Fibroblast of pulmonary artery (primary cell): ENCODE results near the gene RPUSD1.

Source experiments
- DNase-seq: peaks from one replicate; pipeline ENCODE4 v3.0.0-alpha.2; 2010; ENCODE audit warnings: low read depth
- H3K4me3 ChIP-seq: replicated peaks from 2 replicates; pipeline ENCODE4 v1.5.1; 2011; ENCODE audit warnings: low read depth, mild to moderate bottlenecking, control low read depth, low read length, moderate library complexity
- TF ChIP-seq, protein P1 (sequence below): IDR thresholded peaks from 2 replicates; pipeline ENCODE4 v1.5.1; 2011; ENCODE audit warnings: mild to moderate bottlenecking, control low read depth, low read length, inconsistent platforms; ENCODE audit errors: missing control alignments

The RPUSD1 gene

DNA sequence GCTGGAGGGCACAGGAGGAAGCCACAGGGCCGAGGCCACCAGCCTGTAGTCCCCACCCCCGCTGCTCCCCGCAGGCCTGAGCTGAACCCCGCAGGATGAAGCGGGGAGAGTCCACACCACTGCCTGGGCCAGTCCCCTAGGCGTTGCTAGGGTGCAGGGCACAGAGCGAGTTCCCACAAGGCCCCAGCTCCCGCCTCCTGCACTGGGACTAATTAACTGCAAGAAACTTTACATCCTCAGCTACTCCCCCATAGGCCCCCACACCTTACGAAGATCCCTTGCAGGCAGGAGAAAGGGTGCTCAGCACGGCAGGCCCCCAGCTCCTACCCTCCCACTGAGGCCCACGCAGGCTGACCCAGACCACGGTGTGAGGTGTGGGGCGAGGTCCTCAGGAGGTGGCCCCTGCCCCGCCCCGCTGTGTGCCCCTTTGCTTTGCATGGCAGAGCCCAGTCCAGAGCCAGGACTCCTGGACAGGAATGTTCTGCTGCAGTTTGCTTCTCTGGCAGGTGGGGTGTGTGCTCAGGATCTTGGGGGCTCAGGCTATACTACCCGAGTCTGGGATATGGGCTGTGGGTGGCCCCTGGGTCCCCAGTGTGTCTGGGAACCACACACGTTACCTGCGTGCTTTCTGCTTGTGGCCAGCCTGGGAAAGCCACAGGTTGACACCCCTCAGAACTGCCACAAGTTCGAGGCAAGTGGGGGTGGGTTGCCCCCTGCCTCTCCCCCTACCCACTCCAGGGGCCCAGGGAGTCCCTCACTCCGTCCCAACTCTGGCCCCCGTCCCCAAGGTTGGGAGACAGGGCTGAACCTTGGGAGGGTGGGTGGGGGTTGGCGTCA lies 11.1 kb upstream of the RPUSD1 start:
- TF ChIP-seq, protein P1, sequence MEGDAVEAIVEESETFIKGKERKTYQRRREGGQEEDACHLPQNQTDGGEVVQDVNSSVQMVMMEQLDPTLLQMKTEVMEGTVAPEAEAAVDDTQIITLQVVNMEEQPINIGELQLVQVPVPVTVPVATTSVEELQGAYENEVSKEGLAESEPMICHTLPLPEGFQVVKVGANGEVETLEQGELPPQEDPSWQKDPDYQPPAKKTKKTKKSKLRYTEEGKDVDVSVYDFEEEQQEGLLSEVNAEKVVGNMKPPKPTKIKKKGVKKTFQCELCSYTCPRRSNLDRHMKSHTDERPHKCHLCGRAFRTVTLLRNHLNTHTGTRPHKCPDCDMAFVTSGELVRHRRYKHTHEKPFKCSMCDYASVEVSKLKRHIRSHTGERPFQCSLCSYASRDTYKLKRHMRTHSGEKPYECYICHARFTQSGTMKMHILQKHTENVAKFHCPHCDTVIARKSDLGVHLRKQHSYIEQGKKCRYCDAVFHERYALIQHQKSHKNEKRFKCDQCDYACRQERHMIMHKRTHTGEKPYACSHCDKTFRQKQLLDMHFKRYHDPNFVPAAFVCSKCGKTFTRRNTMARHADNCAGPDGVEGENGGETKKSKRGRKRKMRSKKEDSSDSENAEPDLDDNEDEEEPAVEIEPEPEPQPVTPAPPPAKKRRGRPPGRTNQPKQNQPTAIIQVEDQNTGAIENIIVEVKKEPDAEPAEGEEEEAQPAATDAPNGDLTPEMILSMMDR, result no peak
- no peak overlapping the region for H3K4me3 ChIP-seq
- DNase-seq, result no peak

DNA sequence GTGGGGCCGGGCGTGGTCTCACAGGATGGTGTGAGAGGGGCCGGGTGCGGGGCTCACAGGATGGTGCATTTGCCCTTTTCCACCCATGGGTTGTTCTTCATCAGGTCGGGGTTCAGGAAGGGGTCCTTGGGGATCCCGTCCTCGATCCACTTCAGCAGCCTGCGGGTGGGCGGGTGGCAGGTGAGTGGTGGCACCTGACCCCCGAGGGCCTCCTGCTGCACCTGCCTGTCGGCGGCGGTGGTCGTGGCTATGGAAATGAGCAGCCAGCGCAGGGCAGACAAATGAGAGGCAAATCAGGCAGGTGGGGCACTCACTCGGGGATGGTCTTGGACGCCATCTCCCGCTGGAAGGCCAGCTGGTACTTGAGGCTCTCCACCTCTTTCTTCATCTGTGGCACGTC lies 10.5 kb upstream of the RPUSD1 start:
- TF ChIP-seq, protein P1, result no peak
- no peak overlapping the region for H3K4me3 ChIP-seq
- no peak for DNase-seq

DNA sequence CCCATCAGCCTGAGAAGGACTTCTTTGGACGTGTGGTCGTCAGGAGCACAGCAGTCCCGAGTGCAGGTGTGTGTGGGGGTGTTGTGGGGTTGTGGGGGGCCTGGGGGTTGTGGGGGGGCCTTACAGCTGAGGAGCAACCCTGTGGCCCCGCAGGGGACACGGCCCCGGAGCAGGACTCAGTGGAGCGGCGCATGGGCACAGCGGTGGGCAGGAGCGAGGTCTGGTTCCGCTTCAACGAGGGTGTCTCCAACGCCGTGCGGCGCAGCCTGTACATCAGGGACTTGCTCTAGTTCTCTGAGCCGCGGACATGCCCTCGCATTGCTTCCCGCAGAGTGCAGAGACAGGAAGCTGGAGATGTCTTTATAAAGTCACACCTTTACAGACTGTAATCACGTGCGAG lies 9.5 kb upstream of the RPUSD1 start:
- no peak overlapping the region for H3K4me3 ChIP-seq
- DNase-seq, result no peak
- TF ChIP-seq, protein P1, result no peak

DNA sequence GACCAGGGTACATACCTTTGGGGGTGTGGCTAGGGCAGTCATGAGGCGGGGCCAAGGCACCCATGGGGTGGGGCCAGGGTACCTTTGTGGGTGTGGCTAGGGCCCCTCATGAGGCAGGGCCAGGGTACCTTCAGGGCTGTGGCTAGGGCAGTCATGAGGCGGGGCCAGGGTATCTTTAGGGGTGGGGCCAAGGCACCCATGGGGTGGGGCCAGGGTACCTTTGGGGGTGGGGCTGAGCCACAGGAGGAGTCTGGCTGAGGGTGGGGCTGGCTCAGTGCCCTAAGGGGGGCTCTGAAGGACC lies 8.9 kb upstream of the RPUSD1 start:
- H3K4me3 ChIP-seq, result no peak overlapping the region

DNA sequence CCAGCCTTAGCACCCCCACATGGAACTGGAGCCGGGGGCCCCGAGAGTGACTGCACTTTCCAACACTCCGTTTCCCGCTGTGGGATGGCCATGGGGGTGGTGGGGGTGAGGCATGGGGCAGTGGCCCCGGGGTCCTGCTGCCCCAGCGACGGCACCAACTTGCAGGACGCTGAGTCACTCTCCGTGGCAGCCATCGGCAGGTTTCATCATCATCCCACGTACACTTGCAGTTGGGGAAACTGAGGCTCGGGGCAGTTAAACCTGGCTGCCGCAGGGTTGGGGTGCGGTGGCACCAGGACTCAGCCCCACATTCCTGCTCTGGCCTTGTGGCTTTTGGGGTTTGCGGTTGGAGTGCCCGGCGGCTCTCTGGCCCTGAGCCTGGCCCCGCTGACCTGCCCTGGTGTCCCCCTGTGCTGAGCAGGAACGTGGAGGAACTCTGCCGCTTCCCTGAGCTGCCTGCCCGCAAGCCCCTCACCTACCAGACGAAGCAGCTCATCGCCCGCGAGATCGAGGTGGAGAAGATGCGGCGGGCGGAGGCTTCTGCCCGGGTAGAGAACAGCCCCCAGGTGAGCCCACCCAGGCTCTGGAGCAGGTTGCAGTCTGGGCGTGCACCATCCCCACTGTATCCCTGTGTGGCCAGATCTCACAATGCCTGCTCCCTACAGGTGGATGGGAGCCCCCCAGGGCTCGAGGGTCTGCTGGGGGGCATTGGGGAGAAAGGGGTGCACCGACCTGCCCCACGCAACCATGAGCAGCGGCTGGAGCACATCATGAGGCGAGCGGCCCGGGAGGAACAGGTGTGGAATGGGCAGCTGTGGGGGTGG lies 8.3 kb upstream of the RPUSD1 start:
- DNase-seq, result no peak
- TF ChIP-seq, protein P1, result no peak
- H3K4me3 ChIP-seq, result no peak overlapping the region

More for the DNA sequence above, 8.9 kb upstream of the RPUSD1 start:
- TF ChIP-seq, protein P1, result no peak
- DNase-seq, result no peak

DNA sequence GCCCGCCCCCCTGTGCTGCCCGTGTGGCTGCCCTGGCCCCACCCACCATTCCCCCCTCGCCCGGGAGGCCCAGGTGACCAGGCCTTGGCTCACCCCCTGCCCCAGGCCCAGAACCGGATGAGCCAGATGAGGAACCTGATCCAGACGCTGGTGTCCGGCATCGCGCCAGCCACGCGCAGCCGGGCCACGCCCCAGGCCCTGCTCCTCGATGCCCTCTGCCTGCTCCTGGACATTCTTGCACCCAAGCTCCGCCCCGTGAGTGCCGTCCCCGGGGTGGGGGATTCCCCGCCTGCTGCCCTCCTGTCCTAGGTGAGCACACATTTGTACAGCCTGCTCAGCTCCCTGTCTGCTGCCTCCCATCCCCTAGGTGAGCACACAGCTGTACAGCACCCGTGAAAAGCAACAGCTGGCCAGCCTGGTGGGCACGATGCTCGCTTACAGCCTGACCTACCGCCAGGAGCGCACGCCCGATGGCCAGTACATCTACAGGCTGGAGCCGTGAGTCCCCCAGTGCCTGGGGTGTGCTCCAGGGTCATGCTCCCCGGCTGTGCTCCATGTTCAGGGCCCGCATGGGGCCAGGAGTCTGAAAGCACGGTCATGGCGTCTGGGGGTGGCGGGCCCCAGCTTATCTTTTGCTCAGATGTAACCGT lies 7.5 kb upstream of the RPUSD1 start:
- DNase-seq, result no peak
- H3K4me3 ChIP-seq, result no peak overlapping the region
- TF ChIP-seq, protein P1, result no peak
